ENCODE measurements around the gene KLHL14.

Gene KLHL14

DNA sequence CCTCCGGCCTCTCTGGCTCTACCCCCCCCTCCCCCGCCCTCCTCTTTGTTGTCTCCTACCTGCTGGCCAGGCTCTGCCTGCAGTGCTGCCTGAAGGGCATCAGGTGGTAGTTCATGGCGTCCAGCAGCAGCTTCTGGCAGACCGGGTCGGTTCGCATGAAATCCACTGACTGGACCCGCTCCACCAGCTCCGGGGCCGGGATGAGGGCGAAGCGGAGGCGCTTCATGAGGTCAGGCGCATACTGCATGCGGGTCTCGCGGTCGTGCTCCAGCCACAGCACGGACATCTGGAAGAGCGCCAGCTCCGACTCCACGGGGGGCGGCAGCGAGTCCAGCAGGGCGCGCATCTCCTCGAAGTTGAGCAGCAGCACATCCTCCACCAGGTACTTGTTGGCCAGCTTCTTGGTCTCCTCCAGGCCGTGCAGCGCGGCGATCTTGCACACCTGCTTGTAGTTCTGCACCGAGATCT, 3.2 kb downstream of the KLHL14 start:
- no peak for DNase-seq

DNA sequence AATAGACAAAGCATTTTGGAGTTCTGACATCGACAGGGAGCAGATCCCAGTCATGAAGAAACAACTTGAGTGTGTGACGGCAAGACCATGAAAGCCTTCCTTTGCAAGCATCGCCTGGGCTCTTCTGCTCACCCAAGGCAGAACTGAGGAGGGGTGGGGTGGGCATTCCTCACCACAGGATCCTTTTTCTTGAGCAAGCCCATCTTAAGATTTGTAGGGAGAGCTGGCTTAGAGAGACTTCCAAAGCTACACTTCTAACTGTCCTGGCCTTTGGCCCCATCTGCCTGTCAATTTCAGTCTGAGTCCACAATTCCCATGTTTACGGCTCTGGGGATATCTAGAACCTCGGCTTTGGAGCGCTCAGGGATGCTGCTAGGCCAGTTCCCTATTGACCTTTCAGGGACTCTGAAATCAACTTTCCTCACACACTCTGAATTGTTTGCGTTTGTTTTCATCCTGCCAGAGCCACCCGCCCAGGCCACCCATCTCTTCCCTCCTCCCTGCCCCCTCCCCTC, 3.7 kb downstream of the KLHL14 start:
- DNase-seq = no peak

GRCh38 chr18:32767400-32767799, 5.4 kb downstream of the KLHL14 start:
- DNase-seq = no peak

- DNase-seq = no peak
Measured at GRCh38 chr18:32764611-32765244, 8.1 kb downstream of the KLHL14 start.

DNA sequence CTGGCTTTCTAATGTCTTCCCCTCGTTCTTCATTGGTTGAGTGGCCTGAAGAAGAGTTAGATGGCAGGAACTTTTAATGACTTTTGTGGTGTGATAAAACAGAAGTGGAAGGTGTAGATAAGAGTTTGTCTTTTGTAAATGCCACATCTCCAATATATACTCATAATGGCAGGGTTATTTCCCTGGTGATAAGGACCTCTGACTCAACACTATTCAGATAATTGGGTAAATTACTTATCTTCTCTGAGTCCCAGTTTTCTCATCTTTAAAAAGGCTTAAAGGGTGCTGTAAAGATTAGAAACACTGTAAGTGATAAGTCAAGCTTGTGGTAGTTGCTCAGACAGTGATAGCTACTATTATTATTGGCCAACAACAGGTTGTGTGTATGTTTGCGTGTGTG, 9.5 kb downstream of the KLHL14 start:
- DNase-seq = no peak

- no peak for DNase-seq
Measured at GRCh38 chr18:32761231-32761630, 11.6 kb downstream of the KLHL14 start.

DNA sequence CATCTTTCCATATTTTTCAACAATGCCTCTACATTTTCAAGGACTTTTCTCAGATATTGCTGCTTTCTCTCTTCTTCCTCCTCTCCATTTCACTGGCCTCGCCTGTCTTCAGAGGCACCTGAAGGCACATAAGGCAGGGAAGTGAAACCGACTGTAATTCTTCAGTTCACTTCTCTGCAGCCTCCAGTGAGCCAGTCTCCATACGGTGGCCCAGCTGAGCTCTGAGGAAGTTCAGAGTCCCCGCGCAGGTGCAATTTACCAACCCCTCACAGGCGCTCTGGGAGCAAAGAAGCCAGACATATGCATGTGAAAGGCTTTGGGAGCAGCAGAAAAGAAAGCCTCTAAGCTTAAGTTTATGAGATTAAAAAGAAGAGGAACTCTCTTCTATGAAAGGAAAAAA, 12.4 kb downstream of the KLHL14 start:
- no peak for DNase-seq

GRCh38 chr18:32759611-32760167, 13.1 kb downstream of the KLHL14 start:
- DNase-seq = no peak

DNA sequence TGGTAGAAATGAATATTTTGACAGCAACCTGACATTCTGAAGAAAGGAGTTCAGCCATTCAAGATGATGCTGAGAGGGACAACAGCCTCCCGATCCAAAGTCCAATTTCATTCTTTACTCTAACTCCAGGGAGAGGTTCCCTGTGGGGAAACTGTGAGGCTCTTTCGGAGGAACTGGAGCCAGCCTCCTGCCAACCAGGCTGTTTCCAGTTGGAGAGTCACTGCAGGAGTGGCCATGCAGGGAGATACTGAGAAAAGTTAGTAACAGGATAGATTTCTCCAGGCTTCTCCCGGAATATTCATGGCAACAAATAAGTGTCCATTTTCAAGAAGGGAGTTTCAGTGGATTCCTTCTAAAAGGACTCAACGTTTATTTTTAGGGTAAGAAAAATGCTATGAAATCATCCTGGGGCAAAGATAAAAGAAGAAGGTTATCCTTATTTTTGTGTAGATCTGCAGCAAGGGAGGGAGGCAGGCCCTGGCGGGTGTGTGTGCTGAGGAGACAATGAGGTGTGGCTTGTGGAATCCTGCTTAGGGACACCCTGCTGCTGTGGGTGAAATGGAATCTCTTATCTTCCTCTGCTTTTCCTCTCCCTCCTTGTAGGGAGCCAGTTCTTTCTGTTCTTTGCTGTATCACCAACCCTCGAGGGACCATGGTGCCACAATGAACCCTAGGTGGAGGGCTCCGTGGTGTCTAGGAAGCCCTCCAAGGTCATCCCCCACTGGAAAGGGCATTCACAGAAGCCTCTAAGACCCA, 18.1 kb downstream of the KLHL14 start:
- no peak for DNase-seq

DNA sequence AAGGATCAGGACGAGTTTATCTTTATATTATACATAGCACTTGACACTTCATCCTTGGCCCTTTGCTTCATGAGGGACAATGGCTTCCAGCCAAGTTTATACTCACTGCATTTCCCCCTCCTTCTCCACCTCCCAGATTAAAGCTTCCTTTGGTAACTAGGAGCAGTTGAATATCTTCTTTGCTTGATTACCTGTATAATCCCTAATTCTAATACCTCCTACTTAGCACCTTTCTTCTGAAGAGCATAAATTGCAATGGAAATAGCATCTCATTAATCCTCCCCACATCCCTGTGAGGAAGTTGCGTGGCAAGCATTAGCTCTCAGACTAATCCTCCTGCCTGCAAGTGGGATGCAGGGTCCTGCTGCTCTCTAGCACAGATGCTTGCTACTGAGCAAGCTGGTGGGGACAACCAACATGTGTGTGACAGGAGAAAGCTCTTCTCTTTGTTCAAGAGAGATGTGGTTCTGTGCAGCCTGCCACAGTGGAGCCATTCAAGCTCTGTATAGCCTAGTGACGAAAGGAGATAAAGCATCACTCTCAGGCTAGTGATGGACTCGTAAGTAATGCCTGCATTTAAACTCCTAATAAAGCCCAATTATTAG, 19.1 kb downstream of the KLHL14 start:
- no peak for DNase-seq

DNA sequence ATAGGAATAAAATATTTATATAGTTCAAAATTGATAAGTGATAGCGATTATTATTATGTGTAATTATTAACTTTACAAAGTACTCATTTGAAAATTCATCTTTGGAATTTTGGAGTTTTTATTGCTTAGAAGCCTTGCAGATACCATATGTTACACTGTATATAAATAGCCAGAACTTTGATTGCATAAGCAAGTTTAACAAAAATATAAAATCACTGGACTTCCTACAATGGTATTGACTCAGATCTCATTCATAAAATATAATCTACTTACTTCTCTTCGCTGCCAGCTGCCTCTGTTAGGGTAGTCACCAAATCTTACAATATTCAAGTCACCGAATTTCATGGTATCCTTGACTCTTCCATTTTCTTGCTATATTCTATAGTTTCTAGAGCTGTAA, 22.5 kb downstream of the KLHL14 start:
- no peak for DNase-seq

GRCh38 chr18:32749809-32750208, 23.0 kb downstream of the KLHL14 start:
- no peak for DNase-seq

DNA sequence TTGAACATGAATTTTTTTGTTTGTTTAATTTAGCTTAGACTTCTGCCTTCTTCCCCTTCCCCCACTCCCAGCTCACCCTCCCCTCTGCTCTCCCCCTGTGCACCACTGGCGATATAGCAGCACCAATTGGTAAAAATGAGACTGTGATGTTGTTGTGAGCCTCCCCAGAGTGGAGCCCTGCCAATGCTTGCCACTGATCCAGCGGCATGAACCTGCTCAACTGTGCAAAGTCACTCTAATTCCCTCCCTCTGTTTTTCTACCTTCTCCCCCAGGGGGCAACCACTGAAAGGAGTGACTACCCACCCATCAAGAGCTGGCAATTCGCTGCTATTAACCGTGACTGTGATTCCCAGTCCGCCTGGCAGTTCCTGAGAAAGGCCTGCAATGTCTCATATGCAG, 30.2 kb downstream of the KLHL14 start:
- DNase-seq = no peak

GRCh38 chr18:32735781-32736180, 37.0 kb downstream of the KLHL14 start:
- DNase-seq = no peak

- DNase-seq = no peak
Measured at GRCh38 chr18:32734442-32734841, 38.4 kb downstream of the KLHL14 start.

GRCh38 chr18:32732165-32732564, 40.7 kb downstream of the KLHL14 start:
- DNase-seq = no peak

DNA sequence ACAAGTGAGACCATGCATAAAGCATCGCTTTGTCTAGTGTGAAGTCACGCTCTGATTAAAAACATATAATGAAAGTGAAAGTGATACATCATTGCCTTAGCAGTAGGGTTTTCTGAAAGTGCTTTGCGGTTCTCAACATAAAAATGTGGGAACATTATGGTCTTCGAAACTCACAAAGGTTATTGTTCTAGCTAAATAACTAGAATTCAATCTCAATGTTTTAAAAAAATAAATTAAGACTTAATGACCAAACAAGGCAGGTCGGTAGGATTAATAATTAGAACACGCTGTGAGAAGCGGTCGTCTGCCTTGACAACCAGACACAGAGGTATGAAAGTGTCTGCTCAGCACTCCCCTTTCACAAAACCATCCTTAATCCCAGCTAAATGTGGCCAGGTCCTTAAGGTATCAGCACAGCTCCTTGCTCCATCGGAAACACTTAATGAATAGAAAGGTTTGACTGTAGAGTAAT, 42.2 kb downstream of the KLHL14 start:
- no peak for DNase-seq

GRCh38 chr18:32730068-32730467, 42.8 kb downstream of the KLHL14 start:
- DNase-seq = no peak

DNA sequence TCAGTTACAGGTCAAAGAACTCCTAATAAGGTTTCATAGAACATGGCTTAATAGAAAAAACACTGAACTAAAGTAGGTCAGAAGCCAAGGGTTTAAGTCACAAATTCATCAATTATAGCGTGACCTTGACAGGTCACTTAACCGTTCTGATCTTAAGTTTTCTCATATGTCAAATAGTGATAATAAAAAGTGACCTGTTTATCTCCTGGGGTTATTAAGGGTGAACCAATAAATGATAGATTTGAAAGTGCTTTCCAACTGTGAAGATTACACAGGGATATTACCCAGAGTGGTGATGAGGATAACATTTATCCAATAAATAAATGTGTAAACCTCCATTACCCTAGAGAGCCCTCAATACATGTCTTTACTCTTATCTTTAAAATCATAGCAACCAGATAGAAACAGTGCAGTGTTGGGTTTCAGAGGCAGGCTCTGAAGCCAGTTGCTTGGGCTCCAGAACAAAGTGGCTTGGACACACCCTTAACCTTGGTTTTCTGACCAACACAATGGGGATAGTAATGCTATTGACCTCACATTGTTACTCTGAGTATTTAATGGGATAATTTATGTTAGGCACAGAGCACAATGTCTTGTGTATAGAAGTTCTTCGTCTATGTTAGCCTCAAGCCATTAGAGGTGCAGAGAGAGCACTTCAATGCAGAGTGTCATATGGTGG, 48.6 kb downstream of the KLHL14 start:
- no peak for DNase-seq

DNA sequence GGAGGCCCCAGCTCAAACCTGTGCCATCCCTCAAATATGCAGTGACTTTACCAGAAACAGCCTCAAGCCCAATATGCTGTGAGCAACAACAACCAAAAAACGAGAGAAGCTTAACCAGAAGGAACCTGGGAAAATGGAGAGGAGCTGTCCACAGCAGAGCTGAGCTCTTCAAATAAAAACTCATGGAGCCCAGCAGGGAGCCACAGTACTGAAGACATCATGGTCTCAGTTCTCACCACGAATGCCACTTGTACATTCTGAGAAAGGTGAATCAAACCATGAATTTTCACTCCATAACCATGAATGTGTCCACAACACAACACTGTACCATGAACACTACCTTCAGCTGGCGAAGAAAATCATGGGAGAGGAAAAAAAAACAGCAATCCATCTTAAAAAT, 50.5 kb downstream of the KLHL14 start:
- no peak for DNase-seq

DNA sequence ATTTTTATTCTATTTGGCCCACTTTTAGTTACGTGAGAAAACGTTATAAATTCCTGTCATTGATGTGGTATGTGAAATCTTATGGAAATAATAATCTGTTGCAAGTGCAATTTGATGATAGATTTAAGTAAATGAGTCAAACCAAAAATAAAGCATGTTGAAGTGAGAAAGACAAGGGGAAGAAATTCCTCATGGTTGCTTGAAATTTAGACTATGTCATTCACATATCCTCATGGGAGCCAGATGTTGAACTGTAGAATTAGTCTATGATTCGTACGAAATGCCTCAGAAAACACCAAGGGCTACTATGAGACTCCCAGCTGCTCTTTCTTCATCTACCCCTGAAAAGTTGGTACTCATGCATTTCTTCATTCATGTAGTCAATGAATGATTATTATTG, 55.7 kb downstream of the KLHL14 start:
- DNase-seq = no peak

DNA sequence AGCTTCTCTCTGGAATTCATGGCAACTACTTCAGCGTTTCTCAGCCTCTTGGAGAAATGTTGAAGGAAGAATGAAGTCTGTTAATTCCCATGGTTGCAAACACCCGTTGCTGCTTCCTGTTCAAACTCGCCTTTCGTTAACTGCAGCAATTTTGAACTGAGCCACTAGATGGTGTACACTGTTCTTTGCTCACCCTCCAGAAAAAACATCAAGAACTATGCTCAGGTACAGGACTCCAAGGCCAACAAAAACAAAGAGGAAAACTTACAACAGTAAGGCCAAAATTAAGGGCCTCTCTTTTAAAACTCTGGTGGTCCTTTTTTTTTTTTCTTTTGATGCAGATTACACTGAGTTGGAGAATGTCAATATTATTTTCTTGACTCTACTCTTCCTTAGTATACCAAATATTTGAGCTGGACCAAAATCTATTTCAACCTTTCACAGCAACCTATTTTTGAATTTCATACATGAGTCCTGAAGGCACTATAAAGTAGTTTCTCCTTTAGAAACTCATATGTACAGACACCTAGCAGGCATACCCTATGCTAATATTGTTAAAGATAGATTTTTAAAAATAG, 58.2 kb downstream of the KLHL14 start:
- no peak for DNase-seq

DNA sequence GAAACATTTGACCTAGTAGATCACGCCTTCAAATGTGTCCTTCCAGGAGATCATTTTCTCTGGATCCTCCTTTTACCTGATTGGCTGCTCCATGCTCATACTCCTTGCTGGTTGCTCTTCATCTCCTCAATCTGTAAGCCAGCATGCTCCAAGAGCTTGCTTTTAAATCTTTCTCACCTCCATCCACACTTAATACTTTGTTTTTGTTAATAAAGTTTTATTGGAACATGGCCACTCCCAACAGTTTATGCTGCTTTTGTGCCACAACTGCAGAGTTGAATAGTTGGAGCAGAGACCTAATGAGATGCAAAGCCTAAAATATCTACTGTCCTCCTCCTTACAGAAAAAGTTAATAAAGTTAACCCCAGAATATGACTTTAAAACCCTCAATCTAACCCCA, 60.0 kb downstream of the KLHL14 start:
- no peak for DNase-seq
